H1 (cell line): ENCODE results near the gene ICAM3. TPM values are rescaled to one million over a fixed set of nuclear protein-coding genes. Genes with fewer than 3 reads are reported as not detected.

Experiments
- BACH1 ChIP-seq: IDR thresholded peaks from 2 replicates; pipeline ENCODE4 v1.6.1; 2012; ENCODE audit warnings: low read length, improper control_type of control experiment
- BRCA1 ChIP-seq: IDR thresholded peaks from 2 replicates; pipeline ENCODE4 v1.6.1; 2012; ENCODE audit warnings: low read depth, low read length, improper control_type of control experiment
- EZH2 ChIP-seq: fragments of 200-600 bp; sonication (generic); IDR thresholded peaks from 2 replicates; pipeline ENCODE4 v1.7.1; 2012; ENCODE audit warnings: low read depth, mild to moderate bottlenecking, moderate library complexity, low read length, inconsistent platforms; ENCODE audit not compliant: severe bottlenecking
- JUND ChIP-seq: IDR thresholded peaks from 2 replicates; pipeline ENCODE4 v1.6.1; 2011; ENCODE audit warnings: mild to moderate bottlenecking, improper control_type of control experiment, low read length
- KDM4A ChIP-seq: IDR thresholded peaks from one replicate; pipeline ENCODE4 v1.7.1; 2012; ENCODE audit warnings: low read depth, mild to moderate bottlenecking, moderate library complexity, low read length, inconsistent platforms; ENCODE audit not compliant: severe bottlenecking
- RXRA ChIP-seq: IDR thresholded peaks from 2 replicates; pipeline ENCODE4 v1.6.1; 2011; ENCODE audit warnings: low read depth, mild to moderate bottlenecking, low read length, moderate library complexity; ENCODE audit not compliant: insufficient read depth
- SIN3A ChIP-seq, 2 experiments: IDR thresholded peaks in 1 of 2; conservative IDR thresholded peaks in 1 of 2; 2 replicates each; pipeline ENCODE4 v1.6.1; 2011 to 2012; ENCODE audit warnings: low read length in 2 of 2, improper control_type of control experiment in 1 of 2, low read depth in 1 of 2, mild to moderate bottlenecking in 1 of 2
- SP1 ChIP-seq: IDR thresholded peaks from 2 replicates; pipeline ENCODE4 v1.6.1; 2011; ENCODE audit warnings: low read depth, low read length
- polyA plus RNA-seq, 7 experiments: library from polyadenylated mRNA; depleted of rRNA in 3 of 7; stranded (reverse) in 5 of 7; unstranded in 2 of 7; fragments of >200 nt in 5 of 7; fragments of 200-250 nt in 2 of 7; gene quantifications; 1 replicate in 5 of 7; 2 replicates in 1 of 7; 4 replicates in 1 of 7; pipeline versions ENCODE4 v1.2.1 to v1.2.3, GENCODE V29; 2011 to 2013; ENCODE audit warnings: missing spikeins in 2 of 7, mixed read lengths in 2 of 7
- total RNA-seq: library from RNA; stranded (reverse); fragmentation: NEBNext Ultra II Directional; extraction: Animal tissue kit (Norgen Biotek cat#: 25700); gene quantifications from 2 replicates; pipeline ENCODE4 v1.2.1, GENCODE V29; 2021

Gene ICAM3
- total and polyA plus RNA-seq, 2 of the 8 experiments (the other 6 are each of a cell fraction or from before 2014, with no cell fraction given): 15.4 to 16.5 TPM

GRCh38 chr19:10290357-10290875 lies 49.0 kb downstream of the ICAM3 start (continued):
- TF ChIP-seq SP1 (0 out of 2 replicates have a peak, but pooled peaks have one; percentile 26), BACH1 (no peak), SIN3A (conservative IDR thresholded peaks at IDR 0.05 in 1 of 2, IDR thresholded peaks at IDR 0.05 in 1 of 2; ENCODE audit: low read depth in 1 of 2, low read length in 2 of 2) (0 out of 4 replicates have a peak, but pooled peaks of 1 of the 2 experiments have one; percentile 19), KDM4A (peak; percentile 45), BRCA1 (no peak), JUND (no peak), RXRA (no peak), EZH2 (peak; percentile 65)
